Mucosa of descending colon (tissue), 3 donors: Measurements from ENCODE around the gene MACROD1. TPM values are rescaled to one million over a fixed set of nuclear protein-coding genes. Genes with fewer than 3 reads are reported as not detected.

ENCODE experiments used
- ATAC-seq: fragments of 200-7000 bp; cut with Tn5 transposase; one replicate; pipeline ENCODE4 v1.9.1; 2020; ENCODE audit warnings: mild to moderate bottlenecking, moderate library complexity
- DNase-seq, 3 donors: peaks; one replicate each; pipeline ENCODE4 v3.0.0-alpha.2; 2020
- H3K36me3 ChIP-seq: fragments of 200-600 bp; one replicate; pipeline ENCODE4 v1.8.0; 2021; ENCODE audit warnings: low read depth, mild to moderate bottlenecking
- H3K4me1 ChIP-seq: fragments of 200-600 bp; one replicate; pipeline ENCODE4 v1.8.0; 2021; ENCODE audit warnings: low read depth, mild to moderate bottlenecking
- H3K4me3 ChIP-seq: fragments of 200-600 bp; one replicate; pipeline ENCODE4 v1.8.0; 2021; ENCODE audit warnings: mild to moderate bottlenecking
- H3K9me3 ChIP-seq: fragments of 200-600 bp; one replicate; pipeline ENCODE4 v1.8.0; 2021; ENCODE audit warnings: mild to moderate bottlenecking
- CTCF ChIP-seq: fragments of 200-600 bp; IDR thresholded peaks from one replicate; pipeline ENCODE4 v1.8.0; 2022; ENCODE audit warnings: antibody characterized with exemption, mild to moderate bottlenecking
- intact Hi-C, 2 donors: fragments of 100-400 bp; cut with DNase I in 1 of 2; cut with micrococcal nuclease in 1 of 2; formaldehyde crosslinking; loops; one replicate each; pipeline versions ENCODE4 v1.11.0 to v1.11.1; 2022; cut with DNase I, micrococcal nuclease
- total RNA-seq, 3 donors: library from RNA; stranded (reverse); fragmentation: NEBNext Ultra II Directional in 2 of 3; extraction: Animal tissue kit (Norgen Biotek cat#: 25700) in 2 of 3; gene quantifications; one replicate each; pipeline versions ENCODE4 v1.2.1 to v1.2.4, GENCODE V29; 2021 to 2023
- donor health status: DM: no; HTN: no; CAD: no; lungs with moderate emphysema.
- donor health status: DM: no; HTN: no; CAD: no.
- donor health status: DM: no; HTN: yes; CAD: no.

The MACROD1 gene
- total RNA-seq, 3 donors from 2014 or later: 26.7 to 38.7 (median 38.1) TPM

- H3K4me3 ChIP-seq: no peak overlapping the region
- H3K4me1 ChIP-seq: no peaks in the 10 kb centered on the region
- intact Hi-C loops: no loop called here
- H3K36me3 ChIP-seq: no peaks in the 10 kb centered on the region
- DNase-seq (no peak), ATAC-seq (no peak)
- TF ChIP-seq CTCF: no peak
- H3K9me3 ChIP-seq: no peaks in the 10 kb centered on the region
These were observed 213.3 kb downstream of the MACROD1 start for GRCh38 chr11:63952570-63952969.

DNA sequence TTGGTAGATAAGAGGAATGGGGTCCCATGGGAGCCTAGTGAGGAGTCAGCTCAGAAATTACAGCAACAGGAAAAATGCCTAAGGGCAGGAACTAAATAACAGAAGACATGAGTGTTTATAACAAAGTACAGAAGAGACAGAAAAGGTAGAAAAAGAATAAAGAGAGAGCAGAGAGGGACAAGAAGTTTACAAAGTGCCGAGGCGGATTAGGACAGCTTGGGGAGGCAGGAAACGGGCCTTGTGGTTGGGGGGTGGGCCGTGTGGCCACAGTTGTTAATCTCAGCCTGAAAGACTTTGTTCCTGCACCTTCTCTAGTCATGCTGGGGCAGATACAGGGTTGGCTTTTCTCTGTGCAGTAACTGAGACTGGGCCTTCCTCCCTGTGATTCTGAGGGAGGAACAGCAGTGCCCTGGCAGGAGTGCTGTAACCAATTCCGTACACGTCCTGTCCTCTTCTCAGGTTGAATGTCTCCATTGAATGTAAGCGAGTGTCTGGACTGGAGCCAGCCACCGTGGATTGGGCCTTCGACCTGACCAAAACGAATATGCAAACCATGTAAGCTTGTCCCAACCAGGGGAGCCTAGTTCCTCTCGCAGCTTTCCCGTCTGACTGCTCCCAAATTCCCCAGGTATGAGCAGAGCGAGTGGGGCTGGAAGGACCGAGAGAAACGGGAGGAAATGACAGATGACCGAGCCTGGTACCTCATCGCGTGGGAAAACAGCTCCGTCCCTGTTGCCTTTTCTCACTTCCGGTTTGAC is 214.0 kb downstream of the MACROD1 start:
- DNase-seq (no peak), ATAC-seq (peak; percentile 67)
- no peaks in the 10 kb centered on the region for H3K36me3 ChIP-seq
- no peak for TF ChIP-seq CTCF
- no peaks in the 10 kb centered on the region for H3K9me3 ChIP-seq
- no peaks in the 10 kb centered on the region for H3K4me1 ChIP-seq
- no peak overlapping the region for H3K4me3 ChIP-seq
- intact Hi-C loops: no loop called here

Other genes starting within 250 kb of the MACROD1 start
- gene RCOR2, start 248.9 kb downstream of the MACROD1 start, total RNA-seq: 1 to 10 TPM; 1.2 to 3.7 (median 1.6) TPM
- 10 to 100 TPM; 18.7 to 43.6 (median 23.4) TPM for gene NAA40, start 227.1 kb downstream of the MACROD1 start, total RNA-seq
- 100 to 1,000 TPM; 412 to 707 (median 630) TPM for gene COX8A, start 191.5 kb downstream of the MACROD1 start, total RNA-seq
- gene OTUB1, start 179.7 kb downstream of the MACROD1 start, total RNA-seq: 10 to 100 TPM; 60.1 to 70.3 (median 64.1) TPM
- gene FLRT1, start 130.2 kb downstream of the MACROD1 start, total RNA-seq: 1 to 10 TPM in 1 of 3 donors, under 1 TPM in 2; 0.31 to 8.9 (median 0.38) TPM
- 100 to 1,000 TPM in 1 of 3 donors, 10 to 100 TPM in 2; 49.4 to 118 (median 80.3) TPM for gene STIP1, start 20.1 kb upstream of the MACROD1 start, total RNA-seq
- gene FERMT3, start 40.6 kb upstream of the MACROD1 start, total RNA-seq: 10 to 100 TPM; 19.7 to 32.7 (median 26.4) TPM
- 10 to 100 TPM; 50.6 to 55.1 (median 53.1) TPM for gene TRPT1, start 60.1 kb upstream of the MACROD1 start, total RNA-seq
- 100 to 1,000 TPM in 2 of 3 donors, 10 to 100 TPM in 1; 81.6 to 137 (median 119) TPM for gene NUDT22, start 60.2 kb upstream of the MACROD1 start, total RNA-seq
- gene DNAJC4, start 64.4 kb upstream of the MACROD1 start, total RNA-seq: 10 to 100 TPM; 43.6 to 57.6 (median 50.7) TPM
- 100 to 1,000 TPM in 1 of 3 donors, 10 to 100 TPM in 2; 45.3 to 156 (median 45.6) TPM for gene VEGFB, start 68.5 kb upstream of the MACROD1 start, total RNA-seq
- 10 to 100 TPM; 67.5 to 91.0 (median 75.8) TPM for gene FKBP2, start 75.0 kb upstream of the MACROD1 start, total RNA-seq
- gene PPP1R14B, start 80.8 kb upstream of the MACROD1 start, total RNA-seq: 100 to 1,000 TPM in 1 of 3 donors, 10 to 100 TPM in 2; 73.6 to 142 (median 87.5) TPM
- 10 to 100 TPM; 51.1 to 72.1 (median 65.1) TPM for gene PLCB3, start 85.4 kb upstream of the MACROD1 start, total RNA-seq
- 10 to 100 TPM; 56.8 to 90.9 (median 75.4) TPM for gene BAD, start 118.6 kb upstream of the MACROD1 start, total RNA-seq
- gene GPR137, start 119.7 kb upstream of the MACROD1 start, total RNA-seq: 10 to 100 TPM; 31.2 to 46.7 (median 40.6) TPM
- not detected for gene KCNK4, start 125.2 kb upstream of the MACROD1 start, total RNA-seq
- gene CATSPERZ, start 134.2 kb upstream of the MACROD1 start, total RNA-seq: not detected
- 100 to 1,000 TPM; 126 to 204 (median 183) TPM for gene ESRRA, start 139.4 kb upstream of the MACROD1 start, total RNA-seq
- 100 to 1,000 TPM in 1 of 3 donors, 10 to 100 TPM in 2; 48.5 to 122 (median 63.5) TPM for gene TRMT112, start 151.4 kb upstream of the MACROD1 start, total RNA-seq
- gene PRDX5, start 152.0 kb upstream of the MACROD1 start, total RNA-seq: 100 to 1,000 TPM; 159 to 512 (median 353) TPM
- gene CCDC88B, start 174.1 kb upstream of the MACROD1 start, total RNA-seq: 10 to 100 TPM; 13.4 to 32.5 (median 28.8) TPM
- gene RPS6KA4, start 193.0 kb upstream of the MACROD1 start, total RNA-seq: 10 to 100 TPM; 33.6 to 39.8 (median 36.5) TPM